Trophoblast cell (in vitro differentiated cells and primary cell): ENCODE data around the gene VSTM2B.

Experiments
- DNase-seq, 2 donors: peaks; one replicate each; pipeline ENCODE4 v3.0.0-alpha.2; 2016
- H2AFZ ChIP-seq: 2 replicates; pipeline ENCODE4 v1.6.1; 2013; ENCODE audit warnings: low read length, moderate library complexity, mild to moderate bottlenecking; ENCODE audit not compliant: insufficient read depth, poor library complexity
- H2AK5ac ChIP-seq: 2 replicates; pipeline ENCODE4 v1.6.1; 2013; ENCODE audit warnings: mild to moderate bottlenecking, low read length
- H2BK120ac ChIP-seq: 2 replicates; pipeline ENCODE4 v1.6.1; 2013; ENCODE audit warnings: low read length, mild to moderate bottlenecking, moderate library complexity; ENCODE audit not compliant: insufficient read depth, poor library complexity
- H2BK12ac ChIP-seq: 2 replicates; pipeline ENCODE4 v1.6.1; 2013; ENCODE audit warnings: mild to moderate bottlenecking, low read length, moderate library complexity
- H2BK5ac ChIP-seq: 2 replicates; pipeline ENCODE4 v1.6.1; 2013; ENCODE audit warnings: low read length, low read depth, moderate library complexity, mild to moderate bottlenecking; ENCODE audit not compliant: poor library complexity
- H3K14ac ChIP-seq: 2 replicates; pipeline ENCODE4 v1.6.1; 2013; ENCODE audit warnings: mild to moderate bottlenecking, low read length
- H3K18ac ChIP-seq: 2 replicates; pipeline ENCODE4 v1.6.1; 2013; ENCODE audit warnings: mild to moderate bottlenecking, low read length
- H3K23ac ChIP-seq: 2 replicates; pipeline ENCODE4 v1.6.1; 2013; ENCODE audit warnings: low read length
- H3K27ac ChIP-seq: 2 replicates; pipeline ENCODE4 v1.5.1; 2013; ENCODE audit warnings: low read depth, mild to moderate bottlenecking, inconsistent platforms, low read length, moderate library complexity
- H3K27me3 ChIP-seq: 2 replicates; pipeline ENCODE4 v1.6.1; 2013; ENCODE audit warnings: inconsistent platforms, mild to moderate bottlenecking, low read length, moderate library complexity; ENCODE audit not compliant: insufficient read depth
- H3K36me3 ChIP-seq, 2 experiments: 1 replicate in 1 of 2; 2 replicates in 1 of 2; pipeline ENCODE4 v1.6.1; 2013; ENCODE audit warnings: low read length in 2 of 2, mild to moderate bottlenecking in 2 of 2, moderate library complexity in 1 of 2; ENCODE audit not compliant: insufficient read depth in 2 of 2, control insufficient read depth in 1 of 2
- H3K4ac ChIP-seq: 2 replicates; pipeline ENCODE4 v1.6.1; 2013; ENCODE audit warnings: low read depth, mild to moderate bottlenecking, low read length, moderate library complexity
- H3K4me1 ChIP-seq, 2 experiments: 1 replicate in 1 of 2; 2 replicates in 1 of 2; pipeline ENCODE4 v1.6.1; 2013; ENCODE audit warnings: low read length in 2 of 2, mild to moderate bottlenecking in 2 of 2, moderate library complexity in 1 of 2; ENCODE audit not compliant: insufficient read depth in 2 of 2, control insufficient read depth in 1 of 2
- H3K4me2 ChIP-seq: 2 replicates; pipeline ENCODE4 v1.6.1; 2013; ENCODE audit warnings: inconsistent platforms, mild to moderate bottlenecking, low read length, moderate library complexity
- H3K4me3 ChIP-seq: 2 replicates; pipeline ENCODE4 v1.5.1; 2013; ENCODE audit warnings: mild to moderate bottlenecking, low read depth, low read length, inconsistent platforms
- H3K79me1 ChIP-seq: one replicate; pipeline ENCODE4 v1.6.1; 2013; ENCODE audit warnings: low read length
- H3K79me2 ChIP-seq: 2 replicates; pipeline ENCODE4 v1.6.1; 2013; ENCODE audit warnings: low read length, mild to moderate bottlenecking; ENCODE audit not compliant: control insufficient read depth, insufficient read depth, poor library complexity
- H3K9ac ChIP-seq: 2 replicates; pipeline ENCODE4 v1.6.1; 2013; ENCODE audit warnings: mild to moderate bottlenecking, low read length
- H3K9me3 ChIP-seq: 2 replicates; pipeline ENCODE4 v1.6.1; 2013; ENCODE audit warnings: low read depth, mild to moderate bottlenecking, control low read depth, inconsistent platforms, low read length; ENCODE audit not compliant: insufficient read depth
- H4K12ac ChIP-seq: 2 replicates; pipeline ENCODE4 v1.6.1; 2013; ENCODE audit warnings: low read depth, mild to moderate bottlenecking, low read length, moderate library complexity
- H4K8ac ChIP-seq: 2 replicates; pipeline ENCODE4 v1.6.1; 2013; ENCODE audit warnings: low read depth, mild to moderate bottlenecking, low read length, moderate library complexity
- H4K91ac ChIP-seq: one replicate; pipeline ENCODE4 v1.6.1; 2013; ENCODE audit warnings: low read depth, mild to moderate bottlenecking, low read length, moderate library complexity
- WGBS: extraction: QIAGEN DNeasy Blood & Tissue Kit; methylation state at CpG from one replicate; pipeline ENCODE4 v1.1.7; 2013; ENCODE audit warnings: missing lambda C conversion rate; ENCODE audit not compliant: insufficient read length, insufficient coverage; ENCODE audit errors: extremely low coverage; 5-methylcytosine and 5-hydroxymethylcytosine counted together

VSTM2B gene

DNA sequence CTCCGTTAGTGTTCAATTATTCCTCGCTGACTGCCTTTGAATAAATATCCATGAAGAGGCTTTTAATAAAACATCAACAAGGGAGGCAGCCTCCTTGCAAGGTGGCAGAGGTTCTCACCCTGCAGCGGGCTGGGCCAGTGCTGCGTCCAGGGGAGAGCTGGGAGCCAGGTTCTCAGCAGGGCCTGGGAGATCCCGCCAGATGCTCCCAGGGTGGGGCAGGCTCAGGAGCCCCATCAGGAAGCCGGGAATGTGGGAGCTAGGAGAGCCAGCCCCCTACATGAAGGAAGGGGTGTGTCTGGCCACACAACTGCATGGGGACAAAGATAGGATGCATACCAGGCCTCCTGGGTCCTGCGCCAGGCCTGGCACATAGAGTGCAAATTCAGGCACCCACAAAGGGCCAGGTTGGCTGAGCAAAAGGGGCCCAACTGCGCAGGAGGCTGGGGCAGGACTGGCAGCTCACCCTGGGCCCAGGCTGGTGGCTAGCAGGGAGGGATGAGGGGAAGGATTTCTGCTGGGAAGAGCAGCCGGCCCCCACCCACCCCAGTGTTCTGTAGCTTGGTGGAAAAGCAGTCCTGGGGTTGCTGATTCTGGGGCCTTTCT lies 22.8 kb downstream of the VSTM2B start:
- Histone ChIP-seq H3K14ac (no peak overlapping the region), H4K12ac (no peak overlapping the region)

GRCh38 chr19:29549105-29550070 lies 23.6 kb downstream of the VSTM2B start:
- Histone ChIP-seq H3K4me1 (peaks cover 10 to 11% of the 10 kb centered on the region in 2 experiments), H2BK5ac (no peak overlapping the region), H4K91ac (no peak overlapping the region), H2BK12ac (no peak overlapping the region), H3K27ac (no peak overlapping the region), H3K9me3 (peaks cover 11% of the 10 kb centered on the region), H3K79me1 (no peaks in the 10 kb centered on the region), H3K79me2 (no peaks in the 10 kb centered on the region), H3K4ac (no peak overlapping the region), H2AFZ (no peak overlapping the region), H3K9ac (no peak overlapping the region), H2BK120ac (no peak overlapping the region), H3K27me3 (no peaks in the 10 kb centered on the region), H3K14ac (no peak overlapping the region), H2AK5ac (no peak overlapping the region), H4K8ac (no peak overlapping the region), H4K12ac (no peak overlapping the region), H3K4me2 (no peak overlapping the region), H3K4me3 (no peak overlapping the region), H3K18ac (no peak overlapping the region), H3K36me3 (no peaks in the 10 kb centered on the region), H3K23ac (no peak overlapping the region)
- no CpG with 5 or more reads among the region's 9 CpGs for WGBS
- no peak for DNase-seq

More for the DNA sequence above, 22.8 kb downstream of the VSTM2B start:
- no peaks in the 10 kb centered on the region for H3K79me1 ChIP-seq
- peaks cover 11% of the 10 kb centered on the region for H3K9me3 ChIP-seq
- peaks cover 10 to 11% of the 10 kb centered on the region in 2 experiments for H3K4me1 ChIP-seq
- H2AK5ac ChIP-seq: no peak overlapping the region
- no peak overlapping the region for H3K23ac ChIP-seq
- H2BK12ac ChIP-seq: no peak overlapping the region
- H4K8ac ChIP-seq: no peak overlapping the region
- H4K91ac ChIP-seq: no peak overlapping the region
- no peaks in the 10 kb centered on the region for H3K79me2 ChIP-seq
- no peak for DNase-seq
- H3K9ac ChIP-seq: no peak overlapping the region
- H2BK120ac ChIP-seq: no peak overlapping the region
- H3K27ac ChIP-seq: no peak overlapping the region
- no peak overlapping the region for H3K4ac ChIP-seq
- no peak overlapping the region for H3K4me2 ChIP-seq
- no peaks in the 10 kb centered on the region for H3K27me3 ChIP-seq
- H3K18ac ChIP-seq: no peak overlapping the region
- no peak overlapping the region for H2BK5ac ChIP-seq
- H2AFZ ChIP-seq: no peak overlapping the region
- WGBS: no CpG with 5 or more reads among the region's 9 CpGs
- no peaks in the 10 kb centered on the region for H3K36me3 ChIP-seq
- no peak overlapping the region for H3K4me3 ChIP-seq

GRCh38 chr19:29550896-29551295 lies 25.1 kb downstream of the VSTM2B start:
- no peak overlapping the region for H3K4me2 ChIP-seq
- no peaks in the 10 kb centered on the region for H3K79me1 ChIP-seq
- no peak overlapping the region for H3K14ac ChIP-seq
- no peaks in the 10 kb centered on the region for H3K79me2 ChIP-seq
- H3K23ac ChIP-seq: no peak overlapping the region
- no CpG with 5 or more reads among the region's 5 CpGs for WGBS
- no peak overlapping the region for H4K91ac ChIP-seq
- H4K8ac ChIP-seq: no peak overlapping the region
- H3K4me3 ChIP-seq: no peak overlapping the region
- H3K4ac ChIP-seq: no peak overlapping the region
- H3K27me3 ChIP-seq: no peaks in the 10 kb centered on the region
- no peak overlapping the region for H2BK5ac ChIP-seq
- no peak overlapping the region for H4K12ac ChIP-seq
- no peak overlapping the region for H2BK12ac ChIP-seq
- peaks cover 10 to 11% of the 10 kb centered on the region in 2 experiments for H3K4me1 ChIP-seq
- no peaks in the 10 kb centered on the region for H3K36me3 ChIP-seq
- DNase-seq: no peak
- no peak overlapping the region for H2AFZ ChIP-seq
- H3K27ac ChIP-seq: no peak overlapping the region
- H2BK120ac ChIP-seq: no peak overlapping the region
- H3K18ac ChIP-seq: no peak overlapping the region
- no peak overlapping the region for H3K9ac ChIP-seq
- H2AK5ac ChIP-seq: no peak overlapping the region
- peaks cover 6% of the 10 kb centered on the region for H3K9me3 ChIP-seq

- Histone ChIP-seq H3K36me3 (no peaks in the 10 kb centered on the region), H4K91ac (no peak overlapping the region), H3K27me3 (no peaks in the 10 kb centered on the region), H2BK120ac (no peak overlapping the region), H3K9ac (no peak overlapping the region), H4K12ac (no peak overlapping the region), H3K27ac (no peak overlapping the region), H3K79me1 (no peaks in the 10 kb centered on the region), H2AFZ (no peak overlapping the region), H3K4me2 (no peak overlapping the region), H2AK5ac (no peak overlapping the region), H3K9me3 (peaks cover 6% of the 10 kb centered on the region), H2BK5ac (no peak overlapping the region), H3K79me2 (no peaks in the 10 kb centered on the region), H3K23ac (no peak overlapping the region), H3K14ac (no peak overlapping the region), H2BK12ac (no peak overlapping the region), H3K4ac (no peak overlapping the region), H4K8ac (no peak overlapping the region), H3K4me1 (peaks cover 4 to 6% of the 10 kb centered on the region in 2 experiments), H3K18ac (no peak overlapping the region), H3K4me3 (no peak overlapping the region)
- no CpG with 5 or more reads among the region's 3 CpGs for WGBS
- no peak for DNase-seq
Observed at GRCh38 chr19:29551774-29552173, 26.0 kb downstream of the VSTM2B start.
